ENCODE data around the gene VWA8. TPM values are rescaled to one million over a fixed set of nuclear protein-coding genes. Genes with fewer than 3 reads are reported as not detected.

The VWA8 gene
- total RNA-seq, 1 experiment from 2014 or later: 22.6 TPM

GRCh38 chr13:41520660-41521630 is 440.0 kb downstream of the VWA8 start:
- ChIA-PET POLR2A (no interaction called here), CTCF (no interaction called here), RAD21 (ENCODE audit: low non-redundant PET in 1 of 2, low total read pairs in 2 of 2, uncharacterized antibody in 2 of 2, unreplicated experiment in 2 of 2) (no interaction called here)
- intact Hi-C loops (cut with micrococcal nuclease): no loop called here
- H3K36me3 ChIP-seq (ENCODE audit: control insufficient read depth in 1 of 2, insufficient read depth in 2 of 2, low read length in 2 of 2): no peaks in the 10 kb centered on the region
- H3K9ac ChIP-seq (ENCODE audit: low read length): no peak overlapping the region
- no TSS peak for BruUV-seq (replicated peaks)
- H3K4me1 ChIP-seq (ENCODE audit: control insufficient read depth in 1 of 2, insufficient read depth in 2 of 2, low read length in 2 of 2): no peaks in the 10 kb centered on the region
- DNase-seq (ENCODE audit: low read depth, low spot score) (no peak), ATAC-seq (no peak)
- H3K9me3 ChIP-seq (ENCODE audit: control insufficient read depth in 1 of 2, insufficient read depth in 1 of 2, low read depth in 1 of 2, low read length in 2 of 2): no peaks in the 10 kb centered on the region
- no peak overlapping the region for H3K4me2 ChIP-seq (ENCODE audit: low read length)
- no peak overlapping the region for H3K27ac ChIP-seq (ENCODE audit: low read depth, low read length)
- H3K79me2 ChIP-seq (ENCODE audit: insufficient read depth, low read length): no peaks in the 10 kb centered on the region
- no peaks in the 10 kb centered on the region for H3K27me3 ChIP-seq (ENCODE audit: insufficient read depth, low read length)
- H3K9me2 ChIP-seq (ENCODE audit: insufficient read depth): no peaks in the 10 kb centered on the region
- H3K4me3 ChIP-seq (replicated peaks in 1 of 2; ENCODE audit: low read depth in 1 of 2, low read length in 2 of 2): no peak overlapping the region
- TF ChIP-seq, protein P1, sequence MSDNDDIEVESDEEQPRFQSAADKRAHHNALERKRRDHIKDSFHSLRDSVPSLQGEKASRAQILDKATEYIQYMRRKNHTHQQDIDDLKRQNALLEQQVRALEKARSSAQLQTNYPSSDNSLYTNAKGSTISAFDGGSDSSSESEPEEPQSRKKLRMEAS (IDR thresholded peaks at IDR 0.05): no peak
- no peak for TF ChIP-seq EZH2 (IDR thresholded peaks at IDR 0.05)
- no peak for TF ChIP-seq CBX3 (IDR thresholded peaks at IDR 0.05; ENCODE audit: low read depth)
- TF ChIP-seq ZBTB33 (IDR thresholded peaks at IDR 0.05; ENCODE audit: extremely low read depth, insufficient replicate concordance, low read length): no peak
- no peak for TF ChIP-seq TCF7L2 (IDR thresholded peaks at IDR 0.05; ENCODE audit: borderline replicate concordance, extremely low read depth, insufficient read depth, insufficient read length)
- TF ChIP-seq FOSL1 (IDR thresholded peaks at IDR 0.05; ENCODE audit: low read depth): no peak
- TF ChIP-seq SIN3A (IDR thresholded peaks at IDR 0.05; ENCODE audit: low read depth): no peak
- no peak for TF ChIP-seq EZH2phosphoT487 (IDR thresholded peaks at IDR 0.05; ENCODE audit: borderline replicate concordance)
- no peak for TF ChIP-seq POLR2AphosphoS5 (IDR thresholded peaks at IDR 0.05; ENCODE audit: low read depth, low read length)
- TF ChIP-seq CTCF (IDR thresholded peaks at IDR 0.05 in 2 of 3, conservative IDR thresholded peaks at IDR 0.05 in 1 of 3; ENCODE audit: borderline replicate concordance in 1 of 3, insufficient read depth in 1 of 3, low read depth in 2 of 3, low read length in 2 of 3): no peak
- TF ChIP-seq ZNF274 (IDR thresholded peaks at IDR 0.05; ENCODE audit: low read depth, low read length): no peak
- TF ChIP-seq POLR2A (IDR thresholded peaks at IDR 0.05; ENCODE audit: borderline replicate concordance, extremely low read depth, insufficient read depth, insufficient read length): no peak
- TF ChIP-seq JUND (IDR thresholded peaks at IDR 0.05): no peak
- TF ChIP-seq YY1 (IDR thresholded peaks at IDR 0.05; ENCODE audit: extremely low read depth, insufficient replicate concordance, low read depth, low read length): no peak
- no peak for TF ChIP-seq ZFX (IDR thresholded peaks at IDR 0.05)
- TF ChIP-seq EGR1 (IDR thresholded peaks at IDR 0.05; ENCODE audit: low read depth): no peak
- no peak for TF ChIP-seq SRF (IDR thresholded peaks at IDR 0.05; ENCODE audit: low read depth)
- no peaks in the 10 kb centered on the region for H4K20me1 ChIP-seq (ENCODE audit: insufficient read depth)
- no peak overlapping the region for H2AFZ ChIP-seq (ENCODE audit: low read depth, low read length, poor library complexity, severe bottlenecking)

All from HCT116 (cell line).